ENCODE results near the gene ZAP70.

- TF ChIP-seq ZSCAN21 (CRISPR knock-in tag; IDR thresholded peaks at IDR 0.05; ENCODE audit: borderline replicate concordance) (no peak), HMGXB4 (CRISPR knock-in tag; IDR thresholded peaks at IDR 0.05; ENCODE audit: borderline replicate concordance in 1 of 2, low read depth in 1 of 2) (no peak), ZBTB33 (CRISPR knock-in tag; IDR thresholded peaks at IDR 0.05) (no peak), ZNF577 (CRISPR knock-in tag; IDR thresholded peaks at IDR 0.05; ENCODE audit: borderline replicate concordance, low read depth) (no peak), ZNF556 (CRISPR knock-in tag; IDR thresholded peaks at IDR 0.05; ENCODE audit: borderline replicate concordance) (no peak), ZBTB26 (CRISPR knock-in tag; IDR thresholded peaks at IDR 0.05; ENCODE audit: borderline replicate concordance) (no peak), POLR2AphosphoS5 (IDR thresholded peaks at IDR 0.05; ENCODE audit: low read depth, low read length) (no peak), ZBTB44 (CRISPR knock-in tag; IDR thresholded peaks at IDR 0.05) (no peak)
These were observed 941 bp downstream of the ZAP70 start for GRCh38 chr2:97714084-97714949.
